Measurements from ENCODE around the gene FHL3.

DNA sequence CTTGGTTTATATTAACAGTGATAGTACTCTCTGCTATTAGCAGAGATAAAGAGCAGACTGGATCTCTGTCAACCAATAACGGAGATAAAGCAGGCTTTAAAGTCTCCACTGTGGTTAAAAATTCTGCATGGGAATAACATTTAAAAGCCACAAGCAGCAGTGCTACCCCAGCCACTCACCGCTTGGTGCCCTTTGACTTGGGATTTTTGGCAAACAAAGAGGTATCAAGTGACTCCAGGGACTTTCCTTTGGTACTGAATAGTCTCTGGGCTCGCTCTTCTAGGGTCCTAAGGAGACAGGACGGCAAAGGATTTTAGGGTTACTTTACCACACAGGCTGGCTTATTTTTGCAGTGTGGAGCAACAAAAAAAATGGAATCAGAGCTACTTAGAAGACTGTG is 26.8 kb downstream of the FHL3 start:
- TF ChIP-seq EP300 (IDR thresholded peaks at IDR 0.05; ENCODE audit: borderline replicate concordance in 1 of 2, low read depth in 1 of 2, low read length in 1 of 2) (no peak), TAF1 (IDR thresholded peaks at IDR 0.05; ENCODE audit: borderline replicate concordance, low read depth, low read length) (no peak)
- TF ChIP-seq, protein P1, sequence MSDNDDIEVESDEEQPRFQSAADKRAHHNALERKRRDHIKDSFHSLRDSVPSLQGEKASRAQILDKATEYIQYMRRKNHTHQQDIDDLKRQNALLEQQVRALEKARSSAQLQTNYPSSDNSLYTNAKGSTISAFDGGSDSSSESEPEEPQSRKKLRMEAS (IDR thresholded peaks at IDR 0.05; ENCODE audit: low read depth): no peak
